DND-41 (cell line): Measurements from ENCODE around the gene NIT1.

Experiments
- ATAC-seq: fragments of 200-7000 bp; cut with Tn5 transposase; 3 replicates; pipeline ENCODE4 v1.9.1; 2021; ENCODE audit warnings: low read depth; ENCODE audit not compliant: insufficient read depth
- DNase-seq: peaks from one replicate; pipeline ENCODE4 v3.0.0-alpha.2; 2020
- H2AFZ ChIP-seq: 2 replicates; pipeline ENCODE4 v1.6.0; 2012; ENCODE audit warnings: low read depth, low read length
- H3K27ac ChIP-seq: 2 replicates; pipeline ENCODE4 v1.5.1; 2012; ENCODE audit warnings: low read length, inconsistent platforms
- H3K27me3 ChIP-seq: fragments of 200-600 bp; sonication (generic); 2 replicates; pipeline ENCODE4 v1.6.0; 2012; ENCODE audit warnings: low read length, mild to moderate bottlenecking, inconsistent platforms; ENCODE audit not compliant: insufficient read depth, poor library complexity
- H3K36me3 ChIP-seq: 2 replicates; pipeline ENCODE4 v1.5.1; 2012; ENCODE audit warnings: low read length, inconsistent platforms; ENCODE audit not compliant: insufficient read depth
- H3K4me1 ChIP-seq: 2 replicates; pipeline ENCODE4 v1.5.1; 2012; ENCODE audit warnings: mild to moderate bottlenecking, low read length; ENCODE audit not compliant: insufficient read depth
- H3K4me2 ChIP-seq: 2 replicates; pipeline ENCODE4 v1.6.0; 2012; ENCODE audit warnings: mild to moderate bottlenecking, moderate library complexity, low read length, inconsistent platforms; ENCODE audit not compliant: insufficient read depth
- H3K4me3 ChIP-seq, 2 experiments: fragments of 200-600 bp in 1 of 2; shearing (Covaris generic) in 1 of 2; 2 replicates each; pipeline ENCODE4 v1.5.1; 2012 to 2016; ENCODE audit warnings: inconsistent platforms in 2 of 2, low read length in 2 of 2, mild to moderate bottlenecking in 2 of 2, low read depth in 1 of 2, moderate library complexity in 1 of 2
- H3K79me2 ChIP-seq: 2 replicates; pipeline ENCODE4 v1.6.0; 2012; ENCODE audit warnings: low read length, inconsistent platforms; ENCODE audit not compliant: insufficient read depth
- H3K9ac ChIP-seq: 2 replicates; pipeline ENCODE4 v1.6.0; 2012; ENCODE audit warnings: low read depth, mild to moderate bottlenecking, inconsistent platforms, low read length, moderate library complexity
- H3K9me3 ChIP-seq: 2 replicates; pipeline ENCODE4 v1.5.1; 2012; ENCODE audit warnings: low read length, moderate library complexity, mild to moderate bottlenecking, inconsistent platforms; ENCODE audit not compliant: insufficient read depth, severe bottlenecking
- H4K20me1 ChIP-seq: 2 replicates; pipeline ENCODE4 v1.6.0; 2012; ENCODE audit warnings: low read length; ENCODE audit not compliant: insufficient read depth
- CTCF ChIP-seq: IDR thresholded peaks from 2 replicates; pipeline ENCODE4 v1.5.1; 2012; ENCODE audit warnings: borderline replicate concordance, low read length, moderate library complexity, mild to moderate bottlenecking; ENCODE audit not compliant: poor library complexity, severe bottlenecking; ENCODE audit errors: extremely low read depth
- EZH2 ChIP-seq: IDR thresholded peaks from 3 replicates; pipeline ENCODE4 v1.6.1; 2012; ENCODE audit warnings: borderline replicate concordance, low read depth, mild to moderate bottlenecking, moderate library complexity, low read length, inconsistent platforms; ENCODE audit not compliant: severe bottlenecking

NIT1 gene

GRCh38 chr1:161085165-161085564 lies 32.7 kb upstream of the NIT1 start:
- Histone ChIP-seq H3K9ac (no peak overlapping the region), H3K4me2 (no peak overlapping the region), H2AFZ (no peak overlapping the region), H3K4me3 (no peak overlapping the region), H3K4me1 (no peaks in the 10 kb centered on the region), H3K27ac (no peak overlapping the region), H3K79me2 (no peaks in the 10 kb centered on the region), H3K9me3 (no peaks in the 10 kb centered on the region), H3K36me3 (no peaks in the 10 kb centered on the region), H4K20me1 (no peaks in the 10 kb centered on the region), H3K27me3 (no peaks in the 10 kb centered on the region)
- no peak for DNase-seq
- no peak for TF ChIP-seq CTCF
- TF ChIP-seq EZH2 = no peak
- ATAC-seq = no peak

- ATAC-seq = no peak
- no peak for TF ChIP-seq EZH2
- TF ChIP-seq CTCF = no peak
Observed at GRCh38 chr1:161086457-161086856, 31.4 kb upstream of the NIT1 start.

GRCh38 chr1:161088587-161089110 lies 29.3 kb upstream of the NIT1 start:
- Histone ChIP-seq H2AFZ (no peak overlapping the region), H3K4me2 (no peak overlapping the region), H3K4me3 (no peak overlapping the region), H4K20me1 (no peaks in the 10 kb centered on the region), H3K79me2 (no peaks in the 10 kb centered on the region), H3K36me3 (no peaks in the 10 kb centered on the region), H3K9ac (no peak overlapping the region), H3K4me1 (no peaks in the 10 kb centered on the region), H3K9me3 (no peaks in the 10 kb centered on the region), H3K27ac (no peak overlapping the region), H3K27me3 (no peaks in the 10 kb centered on the region)
- no peak for DNase-seq
- TF ChIP-seq EZH2 = no peak
- no peak for TF ChIP-seq CTCF
- ATAC-seq = no peak

More at GRCh38 chr1:161086457-161086856, 31.4 kb upstream of the NIT1 start:
- no peaks in the 10 kb centered on the region for H3K9me3 ChIP-seq
- H4K20me1 ChIP-seq = no peaks in the 10 kb centered on the region
- no peaks in the 10 kb centered on the region for H3K36me3 ChIP-seq
- DNase-seq = no peak
- H3K79me2 ChIP-seq = no peaks in the 10 kb centered on the region
- no peaks in the 10 kb centered on the region for H3K27me3 ChIP-seq
- no peak overlapping the region for H3K27ac ChIP-seq
- H2AFZ ChIP-seq = no peak overlapping the region
- H3K9ac ChIP-seq = no peak overlapping the region
- H3K4me2 ChIP-seq = no peak overlapping the region
- no peaks in the 10 kb centered on the region for H3K4me1 ChIP-seq
- no peak overlapping the region for H3K4me3 ChIP-seq
